ENCODE measurements around the gene SLC2A9. TPM values are rescaled to one million over a fixed set of nuclear protein-coding genes. Genes with fewer than 3 reads are reported as not detected.

Gene SLC2A9
- total and polyA plus RNA-seq, 2 of the 4 experiments (the other 2 are of a cell fraction): 0.72 to 2.1 TPM

DNA sequence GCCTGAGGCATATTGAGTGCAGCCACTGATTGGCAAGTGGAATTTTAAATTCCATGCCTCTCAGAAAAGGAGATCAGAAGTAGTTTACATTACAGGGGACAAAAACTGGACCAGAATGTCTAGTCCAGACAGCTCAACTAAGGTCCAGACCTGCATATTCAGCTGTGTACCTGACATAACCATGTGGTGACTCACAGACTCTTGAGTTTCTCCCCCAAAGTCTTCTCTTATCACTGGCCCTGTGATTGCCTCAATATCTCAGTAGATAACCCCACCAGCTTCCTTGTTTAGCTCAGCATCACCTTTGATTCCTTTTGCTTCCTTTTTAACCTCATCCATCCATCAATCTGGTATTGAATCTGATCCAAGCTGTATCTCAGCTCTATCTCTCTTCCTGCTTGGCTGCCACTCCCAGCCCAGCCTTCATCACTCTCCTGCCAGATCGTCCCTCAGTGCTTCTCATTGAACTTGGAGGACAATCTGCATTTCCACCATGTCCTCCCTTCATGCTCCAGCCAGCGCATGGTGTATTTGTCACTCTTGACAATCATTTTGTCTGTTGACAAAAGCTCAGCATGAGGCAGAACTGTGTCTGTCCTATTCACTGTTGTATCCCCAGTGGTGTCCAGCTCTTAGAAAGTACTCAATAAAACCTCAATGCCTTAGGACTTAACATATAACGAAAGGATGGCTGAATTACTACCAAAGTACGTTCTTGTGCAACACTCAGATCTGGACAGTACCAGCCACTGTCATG, 27.8 kb upstream of the SLC2A9 start:
- POLR2A ChIA-PET (ENCODE audit: unreplicated experiment): no interaction called here
- H4K20me1 ChIP-seq (ENCODE audit: insufficient read depth, low read length): no peaks in the 10 kb centered on the region
- no TSS peak for BruUV-seq (replicated peaks)
- H3K14ac ChIP-seq (replicated peaks; ENCODE audit: low read depth, low read length): no peak overlapping the region
- no peaks in the 10 kb centered on the region for H3K9me1 ChIP-seq (ENCODE audit: insufficient read depth, low read length)
- no peaks in the 10 kb centered on the region for H3K9me3 ChIP-seq (ENCODE audit: control insufficient read depth, insufficient read depth, low read length)
- 80% methylated on average over 1 of the region's 4 CpGs; no CpG with 5 or more reads in 1 of the 2 experiments for WGBS, 2 experiments (ENCODE audit: extremely low coverage in 2 of 2, insufficient read length in 1 of 2)
- no peak overlapping the region for H3K4me2 ChIP-seq (ENCODE audit: low read depth, low read length)
- H2AK5ac ChIP-seq (ENCODE audit: low read depth, low read length): no peak overlapping the region
- no peak overlapping the region for H2BK15ac ChIP-seq (ENCODE audit: low read depth, low read length)
- TF ChIP-seq MAFK (IDR thresholded peaks at IDR 0.05; ENCODE audit: low read depth, low read length) (no peak), SMC3 (IDR thresholded peaks at IDR 0.05; ENCODE audit: low read depth, low read length) (no peak), POLR2A (IDR thresholded peaks at IDR 0.05; ENCODE audit: low read depth, low read length) (no peak), RAD21 (IDR thresholded peaks at IDR 0.05; ENCODE audit: low read length) (no peak), CTCF (conservative IDR thresholded peaks at IDR 0.05; ENCODE audit: low read depth, low read length) (no peak), BHLHE40 (IDR thresholded peaks at IDR 0.05; ENCODE audit: low read depth, low read length) (no peak), NFE2L2 (IDR thresholded peaks at IDR 0.05; ENCODE audit: low read depth, low read length) (no peak), RCOR1 (IDR thresholded peaks at IDR 0.05; ENCODE audit: insufficient replicate concordance, low read length) (no peak), ELK1 (IDR thresholded peaks at IDR 0.05; ENCODE audit: borderline replicate concordance, low read depth, low read length) (no peak), MXI1 (IDR thresholded peaks at IDR 0.05; ENCODE audit: borderline replicate concordance, low read depth, low read length) (no peak), RFX5 (IDR thresholded peaks at IDR 0.05; ENCODE audit: low read depth, low read length) (no peak), MAZ (IDR thresholded peaks at IDR 0.05; ENCODE audit: borderline replicate concordance, low read depth, low read length) (no peak), CHD1 (IDR thresholded peaks at IDR 0.05; ENCODE audit: low read depth, low read length) (no peak), CEBPB (IDR thresholded peaks at IDR 0.05; ENCODE audit: low read depth, low read length) (no peak)
- TF ChIP-seq, protein P1, sequence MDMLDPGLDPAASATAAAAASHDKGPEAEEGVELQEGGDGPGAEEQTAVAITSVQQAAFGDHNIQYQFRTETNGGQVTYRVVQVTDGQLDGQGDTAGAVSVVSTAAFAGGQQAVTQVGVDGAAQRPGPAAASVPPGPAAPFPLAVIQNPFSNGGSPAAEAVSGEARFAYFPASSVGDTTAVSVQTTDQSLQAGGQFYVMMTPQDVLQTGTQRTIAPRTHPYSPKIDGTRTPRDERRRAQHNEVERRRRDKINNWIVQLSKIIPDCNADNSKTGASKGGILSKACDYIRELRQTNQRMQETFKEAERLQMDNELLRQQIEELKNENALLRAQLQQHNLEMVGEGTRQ (IDR thresholded peaks at IDR 0.05; ENCODE audit: low read depth, low read length): no peak
- no peak overlapping the region for H3K56ac ChIP-seq (ENCODE audit: extremely low read depth, insufficient read depth, low read length)
- no peaks in the 10 kb centered on the region for H3K27me3 ChIP-seq (ENCODE audit: control insufficient read depth, insufficient read depth, low read length)
- H4K5ac ChIP-seq (ENCODE audit: low read depth, low read length): no peak overlapping the region
- in situ Hi-C loops (cut with MboI; ENCODE audit: low sequenced_read_pairs): no loop called here
- DNase-seq (no peak), ATAC-seq (ENCODE audit: low read depth) (no peak)
- no peak overlapping the region for H3K9ac ChIP-seq (ENCODE audit: low read depth, low read length)
- H2BK5ac ChIP-seq (ENCODE audit: low read depth, low read length, poor library complexity, severe bottlenecking): no peak overlapping the region
- H2BK120ac ChIP-seq (ENCODE audit: low read depth, low read length): no peak overlapping the region
- no peak overlapping the region for H3K18ac ChIP-seq (ENCODE audit: low read depth, low read length)
- H2BK20ac ChIP-seq (ENCODE audit: low read depth, low read length): no peak overlapping the region
- no peak overlapping the region for H3K4ac ChIP-seq (ENCODE audit: low read depth, low read length)
- H2AK9ac ChIP-seq (replicated peaks; ENCODE audit: low read depth, low read length, poor library complexity): no peak overlapping the region
- no peaks in the 10 kb centered on the region for H3K79me1 ChIP-seq (ENCODE audit: low read depth in 1 of 2, low read length in 2 of 2)
- H4K91ac ChIP-seq (ENCODE audit: insufficient read depth, low read depth, low read length): no peak overlapping the region
- intact Hi-C loops (cut with micrococcal nuclease): loop anchor here (5.0 kb wide), 1 partner anchor 48 kb away; no protein-coding TSS in a partner anchor
- no peak overlapping the region for H3K27ac ChIP-seq (ENCODE audit: insufficient read depth, low read length)
- no peak overlapping the region for H3K4me3 ChIP-seq (ENCODE audit: insufficient read depth, low read depth, low read length)
- H3K4me1 ChIP-seq (ENCODE audit: control insufficient read depth, insufficient read depth, low read length): no peaks in the 10 kb centered on the region
- dilution Hi-C loops (cut with HindIII; ENCODE audit: low sequenced_read_pairs, unreplicated experiment): no loop called here
- no peak overlapping the region for H4K8ac ChIP-seq (ENCODE audit: low read depth in 2 of 2, low read length in 2 of 2)
- H2AFZ ChIP-seq (replicated peaks; ENCODE audit: low read length, poor library complexity): no peak overlapping the region
- H3K23ac ChIP-seq (ENCODE audit: low read depth, low read length): no peak overlapping the region
- H3K36me3 ChIP-seq (ENCODE audit: control insufficient read depth, insufficient read depth, low read length): no peaks in the 10 kb centered on the region
- CTCF ChIA-PET: no interaction called here
